Thyroid gland (tissue), 4 donors: ENCODE data around the gene BMPR1B.

Source experiments
- POLR2A ChIP-seq, 2 donors: fragments of 450-650 bp; IDR thresholded peaks; one replicate each; pipeline ENCODE4 v1.6.1; 2017; ENCODE audit warnings: antibody characterized with exemption in 2 of 2, mild to moderate bottlenecking in 2 of 2, moderate library complexity in 1 of 2
- TF ChIP-seq, protein P1 (sequence below), 6 experiments: fragments of 200-600 bp in 3 of 6; fragments of 450-650 bp in 3 of 6; sonication (generic) in 3 of 6; IDR thresholded peaks; one replicate each; pipeline ENCODE4 v1.5.1; 2016 to 2019; ENCODE audit warnings: antibody characterized with exemption in 6 of 6, mild to moderate bottlenecking in 2 of 6, inconsistent platforms in 1 of 6, moderate library complexity in 1 of 6

- TF ChIP-seq, protein P1, sequence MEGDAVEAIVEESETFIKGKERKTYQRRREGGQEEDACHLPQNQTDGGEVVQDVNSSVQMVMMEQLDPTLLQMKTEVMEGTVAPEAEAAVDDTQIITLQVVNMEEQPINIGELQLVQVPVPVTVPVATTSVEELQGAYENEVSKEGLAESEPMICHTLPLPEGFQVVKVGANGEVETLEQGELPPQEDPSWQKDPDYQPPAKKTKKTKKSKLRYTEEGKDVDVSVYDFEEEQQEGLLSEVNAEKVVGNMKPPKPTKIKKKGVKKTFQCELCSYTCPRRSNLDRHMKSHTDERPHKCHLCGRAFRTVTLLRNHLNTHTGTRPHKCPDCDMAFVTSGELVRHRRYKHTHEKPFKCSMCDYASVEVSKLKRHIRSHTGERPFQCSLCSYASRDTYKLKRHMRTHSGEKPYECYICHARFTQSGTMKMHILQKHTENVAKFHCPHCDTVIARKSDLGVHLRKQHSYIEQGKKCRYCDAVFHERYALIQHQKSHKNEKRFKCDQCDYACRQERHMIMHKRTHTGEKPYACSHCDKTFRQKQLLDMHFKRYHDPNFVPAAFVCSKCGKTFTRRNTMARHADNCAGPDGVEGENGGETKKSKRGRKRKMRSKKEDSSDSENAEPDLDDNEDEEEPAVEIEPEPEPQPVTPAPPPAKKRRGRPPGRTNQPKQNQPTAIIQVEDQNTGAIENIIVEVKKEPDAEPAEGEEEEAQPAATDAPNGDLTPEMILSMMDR (IDR thresholded peaks at IDR 0.05): no peak
- no peak for TF ChIP-seq POLR2A (IDR thresholded peaks at IDR 0.05)
Observed at GRCh38 chr4:94804650-94805049, 46.9 kb downstream of the BMPR1B start.
